ENCODE results near the gene RSF1. TPM values are rescaled to one million over a fixed set of nuclear protein-coding genes. Genes with fewer than 3 reads are reported as not detected.

RSF1 gene
- total RNA-seq, 4 donors from 2014 or later = 69.3 to 127 (median 77.0) TPM

DNA sequence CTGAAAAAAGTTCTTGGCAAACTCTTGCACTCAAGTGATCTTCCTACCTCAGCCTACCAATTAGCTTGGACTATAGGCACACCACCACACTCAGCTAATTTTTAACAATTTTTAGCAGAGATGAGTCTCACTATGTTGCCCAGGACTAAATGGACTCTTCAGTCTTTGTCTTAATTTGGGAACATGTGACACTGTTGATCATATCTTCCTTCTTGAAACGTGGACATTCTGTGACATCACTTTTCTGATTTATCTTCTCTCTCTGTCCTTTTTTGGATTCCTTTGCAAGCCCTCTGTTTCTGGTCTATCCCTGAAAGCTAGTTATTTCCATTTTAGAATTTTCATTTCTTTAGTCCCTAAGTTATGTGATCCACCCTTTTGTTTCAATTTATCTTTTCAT lies 42.0 kb downstream of the RSF1 start:
- 33 to 47% methylated on average over 1 of the region's 1 CpG for WGBS, 2 donors
- Histone ChIP-seq H3K27me3 (no peaks in the 10 kb centered on the region), H3K4me3 (no peak overlapping the region), H3K36me3 (no peaks in the 10 kb centered on the region), H3K27ac (no peak overlapping the region), H3K4me1 (peaks cover 0 to 19% (median under 1%) of the 10 kb centered on the region in 4 donors), H3K9me3 (no peaks in the 10 kb centered on the region)
- no peak for DNase-seq (ENCODE audit: low spot score in 2 of 2)
- TF ChIP-seq, protein P1, sequence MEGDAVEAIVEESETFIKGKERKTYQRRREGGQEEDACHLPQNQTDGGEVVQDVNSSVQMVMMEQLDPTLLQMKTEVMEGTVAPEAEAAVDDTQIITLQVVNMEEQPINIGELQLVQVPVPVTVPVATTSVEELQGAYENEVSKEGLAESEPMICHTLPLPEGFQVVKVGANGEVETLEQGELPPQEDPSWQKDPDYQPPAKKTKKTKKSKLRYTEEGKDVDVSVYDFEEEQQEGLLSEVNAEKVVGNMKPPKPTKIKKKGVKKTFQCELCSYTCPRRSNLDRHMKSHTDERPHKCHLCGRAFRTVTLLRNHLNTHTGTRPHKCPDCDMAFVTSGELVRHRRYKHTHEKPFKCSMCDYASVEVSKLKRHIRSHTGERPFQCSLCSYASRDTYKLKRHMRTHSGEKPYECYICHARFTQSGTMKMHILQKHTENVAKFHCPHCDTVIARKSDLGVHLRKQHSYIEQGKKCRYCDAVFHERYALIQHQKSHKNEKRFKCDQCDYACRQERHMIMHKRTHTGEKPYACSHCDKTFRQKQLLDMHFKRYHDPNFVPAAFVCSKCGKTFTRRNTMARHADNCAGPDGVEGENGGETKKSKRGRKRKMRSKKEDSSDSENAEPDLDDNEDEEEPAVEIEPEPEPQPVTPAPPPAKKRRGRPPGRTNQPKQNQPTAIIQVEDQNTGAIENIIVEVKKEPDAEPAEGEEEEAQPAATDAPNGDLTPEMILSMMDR (IDR thresholded peaks at IDR 0.05) = no peak
- TF ChIP-seq POLR2A (IDR thresholded peaks at IDR 0.05) (no peak), EP300 (IDR thresholded peaks at IDR 0.05) (no peak)

DNA sequence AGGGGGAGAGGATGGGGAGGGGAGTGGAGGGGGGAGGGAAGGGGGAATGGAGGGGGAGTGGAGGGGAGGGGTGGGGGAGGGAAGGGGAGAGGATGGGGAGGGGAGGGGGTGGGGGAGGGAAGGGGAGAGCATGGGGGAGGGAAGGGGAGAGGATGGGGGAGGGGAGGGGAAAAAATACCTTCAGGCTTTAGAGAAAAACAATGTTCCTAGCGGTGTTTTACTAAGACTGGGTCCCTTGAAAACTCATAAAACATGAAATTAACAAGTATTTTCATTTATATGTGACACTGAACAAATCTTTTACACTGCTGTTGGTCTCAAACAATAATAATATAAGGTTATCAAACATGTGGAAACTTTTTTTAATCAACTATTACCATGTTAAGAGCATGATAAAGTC lies 42.4 kb downstream of the RSF1 start:
- H3K27ac ChIP-seq = no peak overlapping the region
- TF ChIP-seq POLR2A (IDR thresholded peaks at IDR 0.05) = no peak
- TF ChIP-seq, protein P1 (IDR thresholded peaks at IDR 0.05) = no peak
- TF ChIP-seq EP300 (IDR thresholded peaks at IDR 0.05) = no peak
- H3K36me3 ChIP-seq = no peaks in the 10 kb centered on the region
- H3K4me3 ChIP-seq = no peak overlapping the region
- DNase-seq (ENCODE audit: low spot score in 2 of 2) = no peak
- WGBS, 2 donors = 92 to 100% methylated on average over 1 of the region's 1 CpG
- H3K27me3 ChIP-seq = no peaks in the 10 kb centered on the region
- H3K4me1 ChIP-seq = peaks cover 0 to 20% (median 3%) of the 10 kb centered on the region in 4 donors
- no peaks in the 10 kb centered on the region for H3K9me3 ChIP-seq

DNA sequence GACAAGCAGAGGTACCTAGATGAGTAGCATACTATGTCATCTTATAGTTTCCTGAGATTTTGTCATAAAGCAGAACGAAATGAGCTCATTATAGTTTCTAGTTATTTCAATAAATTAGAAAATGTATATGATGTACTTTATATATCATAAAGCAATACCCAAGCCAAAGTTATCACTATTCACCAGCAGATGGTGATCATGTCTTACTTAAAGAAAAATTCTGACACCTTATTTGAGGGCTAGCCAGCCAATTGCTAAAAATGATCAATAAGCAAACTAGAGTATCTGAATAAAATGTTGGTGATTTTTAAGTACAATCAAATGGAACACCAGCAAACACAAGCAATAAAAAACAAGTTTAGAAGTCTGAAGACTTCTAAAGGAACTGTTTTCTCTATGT lies 44.1 kb downstream of the RSF1 start:
- no peak for TF ChIP-seq POLR2A (IDR thresholded peaks at IDR 0.05)
- TF ChIP-seq, protein P1 (IDR thresholded peaks at IDR 0.05) = peak in 2 of 5 experiments; percentile 10 to 13
- Histone ChIP-seq H3K36me3 (no peaks in the 10 kb centered on the region), H3K4me3 (no peak overlapping the region), H3K27me3 (no peaks in the 10 kb centered on the region), H3K9me3 (no peaks in the 10 kb centered on the region), H3K4me1 (peaks cover 0 to 25% (median 3%) of the 10 kb centered on the region in 4 donors), H3K27ac (no peak overlapping the region)
- 74 to 88% methylated on average over 1 of the region's 1 CpG for WGBS, 2 donors
- no peak for DNase-seq (ENCODE audit: low spot score in 2 of 2)

DNA sequence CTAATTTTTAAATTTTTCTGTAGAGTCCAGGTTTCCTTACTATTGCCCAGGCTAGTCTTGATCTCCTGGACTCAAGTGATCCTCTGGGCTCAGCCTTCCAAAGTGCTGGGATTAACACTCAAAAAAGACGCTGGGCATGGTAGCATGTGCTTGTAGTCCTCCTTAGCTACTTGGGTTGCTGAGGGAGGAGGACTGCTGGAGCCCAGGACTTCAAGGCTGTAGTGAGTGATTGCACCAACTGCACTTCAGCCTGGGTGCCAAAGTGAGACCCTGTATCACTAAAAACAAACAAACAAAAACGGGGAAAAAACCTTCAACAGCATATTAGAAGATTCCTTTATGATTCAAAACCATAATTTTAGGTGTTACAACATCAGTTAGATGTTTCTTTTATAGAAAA lies 44.6 kb downstream of the RSF1 start:
- no peak for DNase-seq (ENCODE audit: low spot score in 2 of 2)
- Histone ChIP-seq H3K27ac (no peak overlapping the region), H3K27me3 (no peaks in the 10 kb centered on the region), H3K9me3 (no peaks in the 10 kb centered on the region), H3K36me3 (no peaks in the 10 kb centered on the region), H3K4me1 (peaks cover 0 to 29% (median 6%) of the 10 kb centered on the region in 4 donors), H3K4me3 (no peak overlapping the region)
- 60% methylated on average over 2 of the region's 2 CpGs for WGBS, 2 donors
- TF ChIP-seq EP300 (IDR thresholded peaks at IDR 0.05) (no peak), POLR2A (IDR thresholded peaks at IDR 0.05) (no peak)
- TF ChIP-seq, protein P1 (IDR thresholded peaks at IDR 0.05) = no peak

DNA sequence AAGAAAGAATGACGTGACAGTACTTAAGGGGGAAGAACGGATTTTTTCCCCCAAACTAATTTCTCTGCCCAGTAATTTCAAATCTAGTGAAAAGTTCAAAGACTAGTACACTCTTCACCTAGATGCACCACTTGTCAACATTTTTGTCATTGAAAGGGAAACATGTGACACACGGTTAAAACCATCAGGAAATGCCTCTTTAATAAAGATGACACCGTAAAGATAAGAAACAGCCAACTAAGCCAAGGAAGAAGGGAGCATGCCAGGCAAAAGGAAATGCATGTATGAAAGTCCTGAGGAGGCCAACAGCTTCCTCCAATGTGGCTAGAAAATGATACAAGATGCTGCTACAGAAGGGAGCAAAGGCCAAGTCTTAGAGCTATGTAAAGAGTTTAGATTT lies 49.4 kb downstream of the RSF1 start:
- no peak overlapping the region for H3K4me3 ChIP-seq
- no peak overlapping the region for H3K27ac ChIP-seq
- H3K9me3 ChIP-seq = no peaks in the 10 kb centered on the region
- no peaks in the 10 kb centered on the region for H3K36me3 ChIP-seq
- no peak for DNase-seq (ENCODE audit: low spot score in 2 of 2)
- H3K27me3 ChIP-seq = no peaks in the 10 kb centered on the region
- TF ChIP-seq POLR2A (IDR thresholded peaks at IDR 0.05) = no peak
- TF ChIP-seq EP300 (IDR thresholded peaks at IDR 0.05) = no peak
- TF ChIP-seq, protein P1 (IDR thresholded peaks at IDR 0.05) = no peak
- WGBS, 2 donors = 79% methylated on average over 4 of the region's 4 CpGs
- H3K4me1 ChIP-seq = peaks cover 0 to 33% (median 10%) of the 10 kb centered on the region in 4 donors
